Subcutaneous adipose tissue (tissue), 4 donors: Measurements from ENCODE around the gene PRIM1. TPM values are rescaled to one million over a fixed set of nuclear protein-coding genes. Genes with fewer than 3 reads are reported as not detected.

Experiments
- total RNA-seq, 4 donors: library from RNA; depleted of rRNA; stranded (reverse); fragments of >200 nt; gene quantifications; one replicate each; pipeline ENCODE4 v1.1.0, GENCODE V29; 2016
- TF ChIP-seq, protein P1 (sequence below): fragments of 450-650 bp; IDR thresholded peaks from one replicate; pipeline ENCODE4 v1.5.1; 2016; ENCODE audit warnings: low read depth, mild to moderate bottlenecking, control low read depth, antibody characterized with exemption, moderate library complexity

Gene PRIM1
- total RNA-seq, 4 donors from 2014 or later = 3.4 to 11.7 (median 8.2) TPM

DNA sequence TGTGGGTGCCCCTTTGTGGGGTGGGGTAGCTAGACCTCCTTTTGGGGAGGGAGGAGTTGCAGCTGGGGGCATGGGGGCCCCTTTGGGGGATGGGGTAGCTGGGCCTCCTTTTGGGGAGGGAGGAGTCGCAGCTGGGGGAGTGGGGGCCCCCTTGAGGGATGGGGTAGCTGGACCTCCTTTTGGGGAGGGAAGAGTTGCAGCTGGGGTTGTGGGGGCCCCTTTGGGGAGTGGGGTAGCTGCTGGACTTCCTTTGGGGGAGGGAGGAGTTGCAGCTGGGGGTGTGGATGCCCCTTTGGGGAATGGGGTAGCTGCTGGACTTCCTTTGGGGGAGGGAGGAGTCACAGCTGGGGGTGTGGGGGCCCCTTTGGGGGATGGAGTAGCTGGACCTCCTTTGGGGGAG lies 34.0 kb downstream of the PRIM1 start:
- TF ChIP-seq, protein P1, sequence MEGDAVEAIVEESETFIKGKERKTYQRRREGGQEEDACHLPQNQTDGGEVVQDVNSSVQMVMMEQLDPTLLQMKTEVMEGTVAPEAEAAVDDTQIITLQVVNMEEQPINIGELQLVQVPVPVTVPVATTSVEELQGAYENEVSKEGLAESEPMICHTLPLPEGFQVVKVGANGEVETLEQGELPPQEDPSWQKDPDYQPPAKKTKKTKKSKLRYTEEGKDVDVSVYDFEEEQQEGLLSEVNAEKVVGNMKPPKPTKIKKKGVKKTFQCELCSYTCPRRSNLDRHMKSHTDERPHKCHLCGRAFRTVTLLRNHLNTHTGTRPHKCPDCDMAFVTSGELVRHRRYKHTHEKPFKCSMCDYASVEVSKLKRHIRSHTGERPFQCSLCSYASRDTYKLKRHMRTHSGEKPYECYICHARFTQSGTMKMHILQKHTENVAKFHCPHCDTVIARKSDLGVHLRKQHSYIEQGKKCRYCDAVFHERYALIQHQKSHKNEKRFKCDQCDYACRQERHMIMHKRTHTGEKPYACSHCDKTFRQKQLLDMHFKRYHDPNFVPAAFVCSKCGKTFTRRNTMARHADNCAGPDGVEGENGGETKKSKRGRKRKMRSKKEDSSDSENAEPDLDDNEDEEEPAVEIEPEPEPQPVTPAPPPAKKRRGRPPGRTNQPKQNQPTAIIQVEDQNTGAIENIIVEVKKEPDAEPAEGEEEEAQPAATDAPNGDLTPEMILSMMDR = no peak

DNA sequence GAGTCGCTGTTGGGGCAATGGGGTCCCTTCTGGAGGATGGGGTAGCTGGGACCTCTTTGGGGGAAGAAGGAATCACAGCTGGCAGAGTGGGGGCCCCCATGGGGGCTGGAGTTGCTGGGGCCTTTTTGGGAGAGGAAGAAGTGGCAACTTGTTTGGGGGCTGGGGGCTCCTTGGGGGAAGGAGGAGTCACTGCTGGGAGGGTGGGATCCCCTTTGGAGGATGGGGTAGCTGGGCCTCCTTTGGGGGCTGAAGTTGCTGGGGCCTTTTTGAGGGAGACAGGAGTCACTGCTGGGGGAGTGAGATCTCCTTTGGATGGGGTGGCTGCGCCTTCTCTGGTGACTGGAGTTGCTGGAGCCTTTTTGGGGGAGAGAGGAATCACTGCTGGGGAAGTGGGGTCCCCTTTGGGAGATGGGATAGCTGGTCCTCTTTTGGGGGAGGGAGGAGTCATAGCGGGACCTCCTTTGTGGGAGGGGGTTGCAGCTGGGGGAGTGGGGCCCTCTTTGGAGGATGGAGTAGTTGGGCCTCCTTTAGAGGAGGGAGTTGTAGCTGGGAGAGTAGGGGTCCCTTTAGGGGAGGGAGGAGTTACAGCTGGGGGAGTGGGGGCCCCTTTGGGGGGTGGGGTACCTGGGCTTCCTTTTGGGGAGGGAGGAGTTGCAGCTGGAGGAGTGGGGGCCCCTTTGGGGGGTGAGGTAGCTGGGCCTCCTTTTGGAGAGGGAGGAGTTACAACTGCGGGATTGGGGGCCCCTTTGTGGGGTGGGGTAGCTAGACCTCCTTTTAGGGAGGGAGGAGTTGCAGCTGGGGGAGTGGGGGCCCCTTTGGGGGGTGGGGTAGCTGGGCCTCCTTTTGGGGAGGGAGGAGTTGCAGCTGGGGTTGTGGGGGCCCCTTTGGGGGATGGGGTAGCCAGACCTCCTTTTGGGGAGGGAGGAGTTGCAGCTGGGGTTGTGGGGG lies 34.9 kb downstream of the PRIM1 start:
- TF ChIP-seq, protein P1 = no peak

DNA sequence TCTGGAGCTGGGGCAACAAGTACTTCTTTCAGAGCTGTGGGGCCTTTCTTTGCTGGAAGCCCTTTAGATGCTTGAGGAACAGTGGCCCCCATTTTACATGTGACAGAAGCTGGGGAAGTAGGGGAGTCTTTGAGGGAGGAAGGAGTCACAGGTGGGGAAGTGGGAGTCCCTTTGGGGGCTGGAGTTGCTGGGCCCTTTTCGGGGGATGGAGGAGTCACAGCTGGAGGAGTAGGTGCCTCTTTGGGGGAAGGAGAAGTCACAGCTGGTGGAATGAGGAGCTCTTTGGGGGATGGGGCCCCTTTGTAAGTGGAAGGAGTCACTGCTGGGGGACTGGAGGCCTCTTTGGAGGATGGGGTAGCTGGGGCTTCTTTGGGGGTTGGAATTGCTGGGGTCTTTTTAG lies 35.7 kb downstream of the PRIM1 start:
- TF ChIP-seq, protein P1 = no peak

DNA sequence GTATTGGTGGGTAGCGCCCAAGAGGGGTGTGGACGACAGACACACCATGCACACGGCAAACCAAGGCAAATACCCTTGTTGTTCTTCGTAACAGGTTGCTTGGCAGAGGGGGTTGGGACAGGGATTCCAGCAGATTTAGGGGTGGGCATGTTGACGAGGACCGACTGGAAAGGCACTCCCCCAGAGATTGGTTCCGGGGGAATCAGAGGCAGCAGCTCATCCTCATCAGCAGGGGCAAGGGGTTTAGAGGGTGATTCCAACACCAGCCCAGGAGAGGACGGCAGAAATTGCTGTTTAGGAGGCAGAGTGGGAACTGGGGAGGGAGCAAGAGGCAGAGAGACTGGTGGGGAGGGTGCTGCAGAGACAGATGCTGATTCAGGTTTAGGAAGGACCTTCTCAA lies 36.3 kb downstream of the PRIM1 start:
- TF ChIP-seq, protein P1 = no peak

DNA sequence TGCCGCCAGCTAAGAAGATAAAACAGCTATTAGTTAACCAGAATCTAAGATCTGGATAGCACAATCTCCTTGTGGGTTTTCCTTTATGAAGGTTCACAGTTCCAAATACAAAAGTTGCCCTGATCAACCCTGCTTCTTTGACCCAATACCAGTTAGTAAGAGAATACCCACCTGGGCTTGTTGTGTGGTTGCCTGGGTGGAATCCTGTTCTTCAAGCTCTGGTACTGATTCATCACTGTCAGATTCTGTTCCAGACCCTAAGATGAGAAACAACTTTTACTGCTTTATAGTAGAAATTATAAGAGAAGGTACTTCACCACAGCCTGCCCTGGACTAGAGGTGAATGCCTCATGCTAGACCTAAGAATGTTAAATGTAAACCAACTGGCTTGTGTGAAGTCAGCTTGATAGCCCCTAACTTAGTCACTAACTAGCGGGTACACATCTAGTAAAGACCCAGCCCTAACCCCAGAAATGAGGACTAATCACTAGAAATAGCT lies 37.6 kb downstream of the PRIM1 start:
- TF ChIP-seq, protein P1 = no peak

DNA sequence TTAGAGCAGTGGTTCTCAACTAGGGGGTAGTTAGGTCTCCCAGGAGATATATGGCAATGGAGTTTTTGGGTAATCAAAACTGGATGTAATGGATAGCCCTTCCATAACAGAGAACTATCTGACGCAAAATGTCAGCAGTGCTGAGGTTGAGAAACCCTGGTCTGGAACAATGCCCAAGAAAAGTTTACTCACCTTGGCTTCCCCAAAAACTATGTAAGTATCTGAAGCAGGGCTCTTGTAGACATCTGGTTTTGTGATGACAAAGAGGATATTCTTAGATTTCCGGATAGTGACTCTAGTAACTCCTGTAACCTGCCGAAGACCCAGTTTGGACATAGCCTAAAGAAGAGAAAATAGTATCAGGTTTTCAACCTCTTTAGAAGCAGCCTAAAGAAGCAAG lies 38.8 kb downstream of the PRIM1 start:
- TF ChIP-seq, protein P1 = no peak

DNA sequence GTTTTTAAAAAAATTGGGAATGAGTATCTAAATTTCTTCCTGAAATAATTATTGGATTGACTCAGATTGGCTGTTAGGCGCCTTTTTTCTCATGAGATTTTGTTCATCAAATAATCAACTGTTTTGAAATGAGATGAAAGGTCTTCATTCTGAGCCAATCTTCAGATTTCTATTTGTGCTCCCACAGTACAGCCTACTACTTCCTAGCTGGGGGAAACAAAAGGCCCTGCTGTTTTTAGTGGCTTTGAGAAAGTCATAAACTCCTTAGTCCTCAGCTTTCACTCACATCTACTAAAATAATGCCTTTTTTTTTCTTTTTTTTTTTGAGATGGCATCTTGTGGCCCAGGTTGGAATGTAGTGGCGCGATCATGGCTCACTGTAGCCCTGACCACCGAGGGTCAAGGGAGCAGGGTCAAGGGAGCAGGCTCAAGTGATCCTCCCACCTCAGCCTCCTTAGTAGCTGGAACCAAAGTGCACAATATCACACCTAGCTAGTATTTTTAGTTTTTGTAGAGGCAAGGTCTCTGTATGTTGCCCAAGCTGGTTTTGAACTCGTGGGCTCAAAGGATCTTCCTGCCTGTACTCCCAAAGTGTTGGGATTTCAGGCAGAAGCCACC lies 42.3 kb downstream of the PRIM1 start:
- TF ChIP-seq, protein P1 = no peak
